ENCODE data around the gene TMEM253.

TMEM253 gene

DNA sequence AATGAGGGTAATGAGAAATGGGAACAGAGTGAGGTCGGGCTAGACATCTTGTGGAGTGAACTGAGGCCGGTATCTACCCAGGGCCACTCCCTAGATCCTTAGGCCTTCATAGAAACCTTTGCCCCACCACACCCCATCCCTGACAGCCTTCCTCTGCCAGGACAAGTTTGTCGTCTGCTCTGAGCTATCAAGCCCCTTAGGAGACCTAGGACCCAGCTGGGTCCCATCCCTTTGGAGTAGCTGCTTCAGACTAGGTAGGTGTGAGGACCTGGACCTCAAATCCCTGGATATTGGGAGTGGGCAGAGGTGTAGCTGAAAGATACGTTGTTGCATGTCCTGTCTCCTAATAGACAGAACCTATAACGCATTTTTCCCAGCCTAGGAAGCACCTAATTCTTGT lies at the start of gene TMEM253:
Gene TMEM253, plus strand, starts transcription at position 136 of the 400 bp plus-strand sequence. CDS start 278 bp downstream, outside the sequence.
- DNase-seq (ENCODE audit: low spot score): no peak

DNA sequence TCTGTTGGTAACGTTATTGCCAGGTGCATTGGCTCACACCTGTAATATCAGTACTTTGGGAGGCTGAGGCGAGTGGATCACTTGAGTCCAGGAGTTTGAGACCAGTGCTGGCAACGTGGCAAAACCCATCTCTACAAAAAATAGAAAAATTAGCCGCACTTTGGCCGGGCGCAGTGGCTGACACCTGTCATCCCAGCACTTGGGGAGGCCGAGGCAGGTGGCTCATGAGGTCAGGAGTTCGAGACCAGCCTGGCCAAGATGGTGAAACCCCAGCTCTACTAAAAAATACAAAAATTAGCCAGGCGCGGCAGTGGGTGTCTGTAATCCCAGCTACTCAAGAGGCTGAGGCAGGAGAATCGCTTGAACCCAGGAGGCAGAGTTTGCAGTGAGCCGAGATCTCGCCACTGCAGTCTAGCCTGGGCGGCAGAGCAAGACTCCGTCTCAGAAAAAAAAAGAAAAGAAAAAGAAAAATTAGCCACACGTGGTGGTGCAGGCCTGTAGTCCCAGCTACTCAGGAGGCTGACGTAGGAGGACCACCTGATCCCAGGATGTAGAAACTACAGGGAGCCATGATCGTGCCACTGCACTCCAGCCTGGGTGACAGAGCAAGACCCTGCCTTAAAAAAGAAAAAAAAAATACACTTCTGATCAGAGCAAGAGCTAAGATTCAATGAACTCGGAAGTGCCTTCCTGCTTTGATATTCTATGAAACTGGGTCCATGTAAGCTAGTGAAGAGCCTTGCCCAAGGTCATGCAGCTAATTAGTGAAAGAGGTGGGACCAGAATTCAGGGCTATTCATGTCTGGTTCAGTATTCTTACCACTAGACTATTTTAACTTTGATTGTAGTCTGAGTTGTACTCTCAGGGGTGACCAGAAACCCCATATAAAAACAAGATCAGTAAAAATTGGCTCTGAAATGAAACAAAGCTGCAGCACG lies 47.4 kb upstream of the TMEM253 start:
- DNase-seq (ENCODE audit: low spot score): no peak

DNA sequence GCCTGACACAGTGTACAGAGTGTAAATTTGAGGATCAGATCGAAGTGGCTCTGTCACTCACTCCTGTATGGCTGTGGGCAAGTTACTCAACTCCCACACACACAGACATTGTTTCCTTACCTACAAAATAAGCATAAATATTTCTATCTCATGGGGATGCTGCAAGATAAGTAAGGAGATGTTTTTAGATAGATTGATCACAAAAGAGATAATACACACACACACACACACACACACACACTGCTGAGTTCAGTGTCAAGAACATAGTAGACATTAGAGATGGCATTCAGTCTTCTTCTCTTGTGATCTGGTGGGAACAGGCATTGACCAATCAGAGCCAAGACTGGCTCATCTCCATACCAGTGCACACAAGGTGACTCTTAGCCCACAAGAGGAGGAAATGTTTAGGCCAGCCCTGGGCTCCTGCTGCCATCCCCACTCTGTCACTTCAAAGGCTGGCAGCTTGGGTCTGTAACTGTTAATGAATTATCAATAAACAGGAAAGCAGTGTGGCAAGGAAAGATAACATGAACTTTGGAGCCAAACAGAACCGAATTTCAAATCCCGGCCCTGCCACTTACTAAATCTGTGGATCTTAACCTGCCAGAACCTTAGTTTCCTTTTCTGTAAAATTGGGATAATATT lies 46.6 kb upstream of the TMEM253 start:
- no peak for DNase-seq (ENCODE audit: low spot score)

DNA sequence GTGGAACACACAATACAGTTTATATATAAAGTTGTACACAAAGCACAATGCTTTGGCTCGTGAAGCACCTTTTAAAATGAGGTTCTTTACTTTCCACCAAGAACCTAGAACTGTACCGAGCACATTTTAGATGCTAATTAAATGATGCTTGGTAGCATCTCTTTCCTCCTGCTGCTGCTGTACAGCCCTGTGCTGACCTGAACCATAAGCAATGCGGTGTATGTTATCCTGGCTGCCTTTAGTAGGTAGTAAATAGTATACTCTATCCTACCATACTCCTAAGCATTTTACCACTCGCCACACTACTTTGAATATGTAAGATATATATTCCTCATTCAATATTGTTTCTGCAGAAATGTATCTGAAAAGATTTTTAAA lies 46.1 kb upstream of the TMEM253 start:
- no peak for DNase-seq (ENCODE audit: low spot score)

DNA sequence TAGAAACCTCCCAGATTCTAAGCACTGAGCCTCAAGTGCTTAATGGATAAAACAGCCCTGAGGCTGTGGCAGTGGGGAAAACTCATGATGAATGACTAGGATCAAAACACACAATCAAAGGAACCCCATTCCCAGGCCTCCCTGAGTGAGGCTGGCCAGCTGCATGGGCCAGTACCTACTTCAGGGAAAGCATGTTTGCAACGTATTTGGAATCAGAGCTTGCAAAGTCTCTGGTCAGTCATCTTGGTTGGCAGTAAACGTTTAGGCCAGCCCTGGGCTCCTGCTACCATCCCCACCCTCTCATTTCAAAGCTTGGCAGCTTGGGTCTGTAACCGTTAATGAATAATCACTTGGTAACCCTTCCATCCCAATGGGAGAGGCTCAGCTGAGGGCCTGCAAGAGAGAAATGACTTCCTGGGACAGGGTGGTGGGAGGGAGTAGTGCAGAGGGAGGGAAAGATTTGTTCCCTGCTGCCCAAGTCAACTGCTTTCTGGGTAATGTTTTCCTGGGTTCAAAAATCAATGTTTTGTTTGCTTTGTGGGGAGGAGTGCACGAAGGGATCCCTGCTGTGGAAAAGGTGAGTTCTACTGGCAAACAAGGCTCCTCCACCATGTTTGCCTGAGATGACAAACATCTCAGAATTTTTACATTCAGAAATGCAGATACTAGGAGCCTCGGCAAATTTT lies 45.3 kb upstream of the TMEM253 start:
- no peak for DNase-seq (ENCODE audit: low spot score)

DNA sequence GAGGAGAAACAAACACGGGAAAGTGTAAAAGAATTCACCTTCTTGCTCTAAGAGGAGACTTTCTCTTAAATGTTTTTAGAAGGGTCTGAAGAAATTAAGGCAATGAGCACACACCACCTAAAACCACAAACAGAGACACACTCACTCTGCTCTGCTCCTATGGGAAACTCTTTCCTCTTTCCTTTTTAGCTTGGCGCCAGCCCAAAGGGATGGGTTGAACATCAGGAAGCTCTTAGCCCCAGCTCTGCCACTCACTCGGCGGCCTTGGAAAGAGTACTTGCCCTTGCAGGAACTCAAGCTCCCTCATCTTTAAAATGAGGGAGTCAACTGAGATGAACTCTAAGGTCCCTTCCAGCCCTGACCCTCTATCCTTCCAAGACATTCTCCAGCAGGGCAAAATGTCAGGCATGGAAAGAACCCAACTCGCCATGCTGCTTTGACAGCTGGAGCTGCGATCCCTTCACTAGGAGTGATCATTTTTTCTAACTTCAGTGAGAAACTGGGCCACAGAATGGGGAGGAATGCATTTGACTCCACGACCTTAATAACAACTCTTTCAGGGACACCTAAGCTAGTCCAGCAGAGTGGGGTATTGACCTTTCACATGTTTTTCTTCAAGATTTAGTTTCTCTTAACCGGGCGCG lies 44.2 kb upstream of the TMEM253 start:
- DNase-seq (ENCODE audit: low spot score): no peak

DNA sequence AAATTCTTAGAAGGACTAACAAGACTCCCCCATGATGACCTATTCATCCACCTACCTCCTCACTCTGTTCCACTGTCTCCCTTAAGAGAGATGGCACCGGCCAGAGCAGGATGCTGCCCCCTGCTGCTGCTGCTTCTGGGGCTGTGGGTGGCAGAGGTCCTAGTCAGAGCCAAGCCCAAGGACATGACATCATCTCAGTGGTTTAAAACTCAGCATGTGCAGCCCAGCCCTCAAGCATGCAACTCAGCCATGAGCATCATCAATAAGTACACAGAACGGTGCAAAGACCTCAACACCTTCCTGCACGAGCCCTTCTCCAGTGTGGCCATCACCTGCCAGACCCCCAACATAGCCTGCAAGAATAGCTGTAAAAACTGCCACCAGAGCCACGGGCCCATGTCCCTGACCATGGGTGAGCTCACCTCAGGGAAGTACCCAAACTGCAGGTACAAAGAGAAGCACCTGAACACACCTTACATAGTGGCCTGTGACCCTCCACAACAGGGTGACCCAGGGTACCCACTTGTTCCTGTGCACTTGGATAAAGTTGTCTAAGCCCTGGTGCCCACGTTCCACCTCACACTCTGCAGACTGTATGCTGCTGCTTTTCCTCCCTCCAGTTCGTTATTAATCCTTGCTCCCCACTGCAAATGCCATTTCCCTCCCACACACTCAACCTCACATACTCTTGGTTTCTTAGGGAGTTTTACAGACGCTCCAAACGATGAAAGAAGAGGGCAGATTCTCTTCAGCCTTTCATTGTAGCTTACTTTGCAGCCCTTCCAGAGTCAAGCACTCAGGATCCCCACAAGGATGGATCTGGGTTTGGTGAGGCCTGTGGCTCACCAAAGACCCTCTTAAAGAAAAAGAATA lies 42.8 kb upstream of the TMEM253 start, which contains the start of gene RNASE8:
Gene RNASE8, plus strand, starts transcription at position 20 of the 873 bp plus-strand sequence. Its CDS starts 71 bp downstream, at position 91.
- no peak for DNase-seq (ENCODE audit: low spot score)

- no peak for DNase-seq (ENCODE audit: low spot score)
These were observed 42.0 kb upstream of the TMEM253 start for GRCh38 chr14:21058903-21059302.

GRCh38 chr14:21059842-21060613 lies 40.8 kb upstream of the TMEM253 start:
- no peak for DNase-seq (ENCODE audit: low spot score)

- no peak for DNase-seq (ENCODE audit: low spot score)
These were observed 40.1 kb upstream of the TMEM253 start for GRCh38 chr14:21060614-21061346.

DNA sequence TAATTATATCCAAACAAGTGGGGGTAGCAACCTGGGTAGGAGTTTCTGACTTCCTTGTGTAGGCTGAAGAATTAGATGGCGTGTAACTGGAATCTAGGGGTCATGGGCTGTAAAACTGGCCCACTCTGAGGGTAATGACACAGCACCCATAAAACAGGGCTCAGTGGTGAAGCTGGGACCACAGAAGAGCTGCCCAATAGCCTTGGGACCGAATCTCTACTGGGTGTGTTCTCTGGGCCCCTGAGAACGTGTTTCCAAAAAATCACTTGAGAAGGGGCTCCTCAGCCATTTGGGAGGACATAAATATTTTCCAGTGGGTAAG lies 39.6 kb upstream of the TMEM253 start:
- DNase-seq (ENCODE audit: low spot score): no peak

- DNase-seq (ENCODE audit: low spot score): no peak
These were observed 37.4 kb upstream of the TMEM253 start for GRCh38 chr14:21063479-21063878.

- no peak for DNase-seq (ENCODE audit: low spot score)
These were observed 33.9 kb upstream of the TMEM253 start for GRCh38 chr14:21066882-21067502.

- DNase-seq (ENCODE audit: low spot score): peak; percentile 59
These were observed 32.1 kb upstream of the TMEM253 start for GRCh38 chr14:21068521-21069387.

GRCh38 chr14:21069388-21070082 lies 31.3 kb upstream of the TMEM253 start:
- DNase-seq (ENCODE audit: low spot score): no peak

GRCh38 chr14:21070083-21070609 lies 30.7 kb upstream of the TMEM253 start, which contains the start of gene ARHGEF40:
Gene ARHGEF40, plus strand, starts transcription at chr14:21070304. Its CDS starts 93 bp downstream, at chr14:21070397.
- no peak for DNase-seq (ENCODE audit: low spot score)

- DNase-seq (ENCODE audit: low spot score): no peak
These were observed 30.1 kb upstream of the TMEM253 start for GRCh38 chr14:21070610-21071224.

All from CD4-positive, alpha-beta T cell treated with Interleukin-6 at 100 ng/mL for 8 hours (primary cell).